Adrenal gland (tissue), 12 donors: Measurements from ENCODE around the gene CTRB1. TPM values are rescaled to one million over a fixed set of nuclear protein-coding genes. Genes with fewer than 3 reads are reported as not detected.
A peak's percentile ranks its signal among the peaks of the same experiment; 100 is the strongest.
"Not testable (repeated sequence)": the region's sequence is repeated elsewhere in the genome, so short reads cannot be mapped to it uniquely, and the experiment has no call there.

Experiments used
- DNase-seq, 7 donors: peaks; one replicate each; pipeline ENCODE4 v3.0.0-alpha.2; 2019 to 2020
- H3K27ac ChIP-seq, 5 donors: fragments of 200-600 bp; sonication (generic) in 4 of 5; 1 replicate in 3 of 5; 2 replicates in 2 of 5; pipeline versions ENCODE4 v1.5.1 to v1.8.0; 2016 to 2020; ENCODE audit warnings: mild to moderate bottlenecking in 1 of 5
- H3K27me3 ChIP-seq: fragments of 200-600 bp; 2 replicates; pipeline ENCODE4 v1.8.0; 2021
- H3K36me3 ChIP-seq, 2 donors: fragments of 200-600 bp; replicated peaks in 1 of 2; 1 replicate in 1 of 2; 2 replicates in 1 of 2; pipeline versions ENCODE4 v1.5.1 to v1.8.0; 2018 to 2022
- H3K4me1 ChIP-seq, 2 donors: fragments of 200-600 bp; replicated peaks in 1 of 2; 1 replicate in 1 of 2; 2 replicates in 1 of 2; pipeline versions ENCODE4 v1.5.1 to v1.8.0; 2018 to 2021
- H3K4me3 ChIP-seq, 4 donors: fragments of 200-600 bp; sonication (generic) in 3 of 4; one replicate each; pipeline ENCODE4 v1.5.1; 2016 to 2018
- H3K9me3 ChIP-seq, 3 donors: fragments of 200-600 bp; sonication (generic) in 1 of 3; replicated peaks in 1 of 3; 1 replicate in 2 of 3; 2 replicates in 1 of 3; pipeline versions ENCODE4 v1.5.1 to v1.8.0; 2016 to 2021
- POLR2A ChIP-seq, 2 donors: fragments of 450-650 bp; IDR thresholded peaks; one replicate each; pipeline ENCODE4 v1.6.1; 2017; ENCODE audit warnings: antibody characterized with exemption in 2 of 2, mild to moderate bottlenecking in 2 of 2, moderate library complexity in 1 of 2
- WGBS, 4 donors: extraction: QIAGEN DNeasy Blood & Tissue Kit in 2 of 4; methylation state at CpG; one replicate each; pipeline versions ENCODE4 v1.1.5 to v1.1.7; 2013 to 2017; 5-methylcytosine and 5-hydroxymethylcytosine counted together
- intact Hi-C, 2 donors: fragments of 100-400 bp; cut with DNase I; formaldehyde crosslinking; loops; one replicate each; pipeline versions ENCODE4 v1.14.1 to v1.15.0; 2022 to 2023
- polyA plus RNA-seq, 3 donors: library from polyadenylated mRNA; stranded (reverse); fragments of 200-250 nt in 2 of 3; fragments of 350-450 nt in 1 of 3; fragmentation: Illumina TruSeq in 1 of 3; extraction: RNeasy Lipid Tissue Mini Kit (QIAGEN cat#74804) in 1 of 3; gene quantifications; one replicate each; pipeline ENCODE4 v1.2.3, GENCODE V29; 2013 to 2014
- total RNA-seq, 9 donors: library from RNA; depleted of rRNA in 4 of 9; stranded (reverse); fragments of >200 nt in 4 of 9; fragments of 120-200 nt in 1 of 9; fragmentation: NEBNext Ultra II Directional in 1 of 9; extraction: Animal tissue kit (Norgen Biotek cat#: 25700) in 1 of 9; gene quantifications; one replicate each; pipeline versions ENCODE4 v1.1.0 to v1.2.4, GENCODE V29; 2013 to 2023
- TF ChIP-seq, protein P1 (sequence below), 6 experiments: fragments of 450-650 bp in 4 of 6; fragments of 200-600 bp in 2 of 6; sonication (generic) in 1 of 6; IDR thresholded peaks; 1 replicate in 5 of 6; 2 replicates in 1 of 6; pipeline versions ENCODE4 v1.5.1 to v1.8.0; 2016 to 2021; ENCODE audit warnings: antibody characterized with exemption in 6 of 6, mild to moderate bottlenecking in 2 of 6, moderate library complexity in 1 of 6
- donor health status: healthy with polysubstance abuse.
- donor health status: Bipolar disorder and iron deficiency.
- donor health status: DM: yes; HTN: yes; CAD: no.
- donor health status: DM: no; HTN: no; CAD: no.
- donor health status: DM: no; HTN: no; CAD: no.
- donor health status: DM: yes; HTN: yes; CAD: no.

The CTRB1 gene
- total and polyA plus RNA-seq, 12 donors: 0.67 to 9.9 (median 2.0) TPM; not detected in 3

DNA sequence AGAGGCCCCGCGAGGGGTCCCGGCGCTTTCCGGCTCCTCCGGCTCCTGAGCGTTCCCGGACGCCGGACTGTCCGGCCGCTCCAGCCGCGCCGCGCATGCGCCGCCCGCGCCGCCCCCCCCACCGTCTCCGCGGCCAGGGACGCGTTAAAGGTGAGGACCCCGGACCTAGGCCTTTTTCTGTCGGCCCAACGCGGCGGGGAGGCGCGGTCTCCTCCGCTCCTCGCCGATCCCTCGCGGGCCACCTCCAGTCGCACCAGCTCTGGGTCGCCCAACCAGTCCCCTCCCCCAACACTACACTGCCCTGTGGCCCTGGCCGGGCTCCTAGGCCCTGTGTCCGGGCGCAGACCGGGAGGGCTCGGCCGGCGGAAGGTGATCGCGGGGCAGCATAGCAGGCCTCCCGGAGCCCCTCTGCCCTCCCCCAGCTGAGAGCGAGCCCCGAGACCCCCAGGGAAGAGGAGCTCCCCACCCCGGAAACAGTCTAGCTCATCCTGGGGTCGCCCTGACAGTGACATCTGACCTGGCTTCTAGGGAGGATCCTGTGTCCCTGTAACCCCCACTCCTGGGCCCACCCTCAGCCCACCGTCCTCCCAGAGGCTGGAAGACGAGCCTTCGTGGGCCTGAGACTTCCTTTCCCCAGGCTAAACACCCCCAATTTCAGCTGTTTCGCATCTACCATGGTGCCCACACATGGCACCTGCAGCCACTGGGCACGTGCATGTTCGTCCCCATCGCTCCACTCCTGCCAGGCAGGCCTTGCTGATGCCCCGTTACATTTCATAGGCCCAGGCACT is 47.3 kb downstream of the CTRB1 start:
- Histone ChIP-seq H3K27me3 (no peaks in the 10 kb centered on the region), H3K4me1 (peaks cover 44 to 57% of the 10 kb centered on the region in 2 donors), H3K36me3 (no peaks in the 10 kb centered on the region), H3K4me3 (peak overlapping the region in 3 of 4 donors; percentile 39 to 100 (median 73)), H3K27ac (peak overlapping the region in 4 of 5 donors; percentile 76 to 97 (median 89)), H3K9me3 (no peaks in the 10 kb centered on the region)
- peak; percentile 76 to 86 (median 81) for DNase-seq
- WGBS, 4 donors: 11 to 69% (median 11%) methylated on average over 7 to 62 of the region's 62 CpGs
- intact Hi-C loops: no loop called here
- TF ChIP-seq POLR2A (IDR thresholded peaks at IDR 0.05): peak in 1 of 2 donors; percentile 72
- TF ChIP-seq, protein P1, sequence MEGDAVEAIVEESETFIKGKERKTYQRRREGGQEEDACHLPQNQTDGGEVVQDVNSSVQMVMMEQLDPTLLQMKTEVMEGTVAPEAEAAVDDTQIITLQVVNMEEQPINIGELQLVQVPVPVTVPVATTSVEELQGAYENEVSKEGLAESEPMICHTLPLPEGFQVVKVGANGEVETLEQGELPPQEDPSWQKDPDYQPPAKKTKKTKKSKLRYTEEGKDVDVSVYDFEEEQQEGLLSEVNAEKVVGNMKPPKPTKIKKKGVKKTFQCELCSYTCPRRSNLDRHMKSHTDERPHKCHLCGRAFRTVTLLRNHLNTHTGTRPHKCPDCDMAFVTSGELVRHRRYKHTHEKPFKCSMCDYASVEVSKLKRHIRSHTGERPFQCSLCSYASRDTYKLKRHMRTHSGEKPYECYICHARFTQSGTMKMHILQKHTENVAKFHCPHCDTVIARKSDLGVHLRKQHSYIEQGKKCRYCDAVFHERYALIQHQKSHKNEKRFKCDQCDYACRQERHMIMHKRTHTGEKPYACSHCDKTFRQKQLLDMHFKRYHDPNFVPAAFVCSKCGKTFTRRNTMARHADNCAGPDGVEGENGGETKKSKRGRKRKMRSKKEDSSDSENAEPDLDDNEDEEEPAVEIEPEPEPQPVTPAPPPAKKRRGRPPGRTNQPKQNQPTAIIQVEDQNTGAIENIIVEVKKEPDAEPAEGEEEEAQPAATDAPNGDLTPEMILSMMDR (IDR thresholded peaks at IDR 0.05): no peak

DNA sequence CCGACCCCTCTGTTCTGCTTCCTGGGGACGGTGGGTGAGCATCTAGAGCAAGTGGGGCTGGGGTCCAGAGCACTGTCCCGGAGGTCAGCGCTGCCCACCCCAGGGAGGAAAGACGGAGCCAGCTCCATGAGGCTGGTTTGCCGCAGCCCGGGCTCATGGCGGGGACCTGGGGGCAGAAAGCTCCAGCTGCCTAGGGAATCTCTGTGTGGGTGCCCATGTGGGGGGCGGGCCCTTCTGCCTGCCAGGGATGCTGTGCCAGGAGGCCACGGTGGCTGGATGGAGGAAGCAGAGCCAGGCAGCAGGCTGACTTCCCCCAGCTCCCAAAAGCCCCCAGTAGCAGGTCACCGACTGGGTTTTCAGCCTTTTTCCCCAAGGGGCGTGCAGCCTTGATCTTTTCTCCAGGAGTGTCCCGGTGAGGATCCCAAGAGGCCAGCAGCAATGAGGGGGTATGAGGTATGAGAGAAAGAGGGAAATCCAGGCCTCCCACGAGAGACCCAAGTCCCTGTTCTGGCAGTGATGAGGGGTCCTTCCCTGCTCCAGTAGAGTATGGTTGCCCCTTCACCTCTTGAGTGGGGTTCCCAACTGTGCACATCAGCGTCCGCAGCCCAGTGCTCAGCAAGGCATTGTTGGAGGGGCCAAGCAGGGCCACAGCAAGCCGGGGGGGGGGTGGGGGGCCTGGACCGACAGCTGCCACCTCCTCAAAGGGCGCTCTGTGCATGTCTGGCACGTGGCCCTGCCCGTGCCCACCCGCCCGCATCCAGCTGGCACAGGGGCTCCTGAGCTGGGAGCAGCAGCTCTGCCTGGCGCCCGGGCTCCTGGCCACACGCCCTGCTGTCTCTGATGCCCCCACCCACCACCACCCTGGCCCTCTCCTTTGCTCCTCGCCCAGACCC is 48.2 kb downstream of the CTRB1 start:
- intact Hi-C loops: no loop called here
- WGBS, 4 donors: 74 to 86% (median 78%) methylated on average over 8 to 27 of the region's 27 CpGs
- peak overlapping the region in 3 of 5 donors; percentile 70 to 91 (median 87) for H3K27ac ChIP-seq
- DNase-seq: peak in 2 of 7 donors; percentile 11 to 28
- H3K9me3 ChIP-seq: no peaks in the 10 kb centered on the region
- peaks cover 35 to 48% of the 10 kb centered on the region in 2 donors for H3K4me1 ChIP-seq
- H3K36me3 ChIP-seq: no peaks in the 10 kb centered on the region
- H3K27me3 ChIP-seq: no peaks in the 10 kb centered on the region
- TF ChIP-seq, protein P1 (IDR thresholded peaks at IDR 0.05): no peak
- TF ChIP-seq POLR2A (IDR thresholded peaks at IDR 0.05): no peak
- no peak overlapping the region for H3K4me3 ChIP-seq

DNA sequence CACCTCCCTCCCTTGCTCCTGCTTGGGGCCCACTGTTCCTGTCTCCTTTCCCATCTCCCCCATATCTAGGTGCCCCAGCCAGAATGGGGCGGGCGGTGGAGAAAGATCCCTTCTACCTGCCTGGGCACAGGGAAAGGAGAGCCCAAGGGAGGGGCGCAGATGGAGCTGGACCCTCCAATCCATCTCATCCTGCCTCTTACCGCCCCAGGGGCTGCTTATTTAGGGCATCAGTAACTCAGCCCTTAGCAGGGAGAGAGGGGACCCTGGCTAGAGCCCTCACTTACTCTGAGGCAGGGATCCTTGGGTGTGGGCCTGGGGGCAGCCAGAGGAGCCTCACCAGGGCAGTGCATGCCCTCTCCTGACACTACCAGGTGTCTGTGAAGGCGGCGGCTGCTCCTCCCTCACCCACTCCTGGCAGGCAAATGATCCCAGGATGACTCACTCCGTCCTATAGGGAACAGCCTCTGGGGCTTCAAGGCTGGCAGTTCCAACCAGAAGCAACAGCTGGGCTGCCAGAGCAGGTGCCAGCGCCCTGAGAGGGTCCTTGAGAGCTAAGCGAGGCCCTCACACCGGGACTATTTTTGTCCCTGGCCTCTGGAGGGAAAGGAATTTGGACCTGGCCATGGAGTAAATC is 49.0 kb downstream of the CTRB1 start:
- no peaks in the 10 kb centered on the region for H3K27me3 ChIP-seq
- no peaks in the 10 kb centered on the region for H3K36me3 ChIP-seq
- peaks cover 32 to 41% of the 10 kb centered on the region in 2 donors for H3K4me1 ChIP-seq
- peak overlapping the region in 3 of 5 donors; percentile 37 to 70 (median 52) for H3K27ac ChIP-seq
- TF ChIP-seq POLR2A (IDR thresholded peaks at IDR 0.05): peak in 1 of 2 donors; percentile 47
- TF ChIP-seq, protein P1 (IDR thresholded peaks at IDR 0.05): no peak
- peak; percentile 82 to 94 (median 90) for DNase-seq
- 52 to 93% (median 58%) methylated on average over 4 to 10 of the region's 10 CpGs for WGBS, 4 donors
- intact Hi-C loops: no loop called here
- H3K4me3 ChIP-seq: no peak overlapping the region
- no peaks in the 10 kb centered on the region for H3K9me3 ChIP-seq

DNA sequence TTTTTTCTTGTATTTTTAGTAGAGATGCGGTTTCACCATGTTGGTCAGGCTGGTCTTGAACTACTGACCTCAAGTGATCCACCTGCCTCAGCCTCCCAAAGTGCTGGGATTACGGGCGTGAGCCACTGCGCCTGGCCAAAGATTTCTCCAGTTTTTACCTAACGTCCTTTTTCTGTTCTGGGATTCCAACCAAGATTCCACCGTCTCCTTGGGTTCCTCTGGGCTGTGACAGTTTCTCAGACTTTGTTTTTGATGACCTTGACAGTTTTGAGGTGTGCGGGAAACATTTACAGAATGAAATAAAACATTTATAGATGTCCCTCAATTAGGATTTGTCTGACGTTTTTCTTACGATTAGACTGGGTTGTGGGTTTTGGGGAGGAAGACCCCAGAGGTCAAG is 50.6 kb downstream of the CTRB1 start:
- H3K36me3 ChIP-seq, H3K27ac ChIP-seq, H3K9me3 ChIP-seq, intact Hi-C loops, H3K27me3 ChIP-seq, DNase-seq, H3K4me3 ChIP-seq: not testable (repeated sequence)
- H3K4me1 ChIP-seq: peaks cover 21 to 25% of the 10 kb centered on the region in 2 donors
- WGBS, 4 donors: 55 to 82% (median 73%) methylated on average over 9 of the region's 9 CpGs
